Parathyroid adenoma (tissue), 2 donors: ENCODE measurements around the gene SMC2.
A peak's percentile ranks its signal among the peaks of the same experiment; 100 is the strongest.

Experiments used
- H2AFZ ChIP-seq: fragments of 300-600 bp; sonication (generic); one replicate; pipeline ENCODE4 v1.7.0; 2017; ENCODE audit warnings: antibody characterized with exemption, mild to moderate bottlenecking
- H3K27ac ChIP-seq: fragments of 300-600 bp; sonication (generic); one replicate; pipeline ENCODE4 v1.7.0; 2017
- H3K27me3 ChIP-seq: fragments of 300-600 bp; sonication (generic); one replicate; pipeline ENCODE4 v1.7.0; 2017; ENCODE audit warnings: low read length; ENCODE audit not compliant: control insufficient read depth, insufficient read depth
- H3K36me3 ChIP-seq: fragments of 300-600 bp; sonication (generic); one replicate; pipeline ENCODE4 v1.7.0; 2017; ENCODE audit warnings: low read length; ENCODE audit not compliant: control insufficient read depth, insufficient read depth
- H3K4me1 ChIP-seq: fragments of 300-600 bp; sonication (generic); one replicate; pipeline ENCODE4 v1.7.0; 2017; ENCODE audit warnings: control low read depth
- H3K4me2 ChIP-seq: fragments of 300-600 bp; sonication (generic); one replicate; pipeline ENCODE4 v1.7.0; 2017; ENCODE audit warnings: low read length
- H3K4me3 ChIP-seq: fragments of 300-600 bp; sonication (generic); one replicate; pipeline ENCODE4 v1.7.0; 2017; ENCODE audit warnings: low read depth, low read length
- H3K79me2 ChIP-seq: fragments of 300-600 bp; sonication (generic); one replicate; pipeline ENCODE4 v1.7.0; 2017; ENCODE audit warnings: control low read depth
- H3K9ac ChIP-seq: fragments of 300-600 bp; sonication (generic); one replicate; pipeline ENCODE4 v1.7.0; 2017; ENCODE audit warnings: mild to moderate bottlenecking
- H3K9me3 ChIP-seq: fragments of 300-600 bp; sonication (generic); one replicate; pipeline ENCODE4 v1.7.0; 2017; ENCODE audit warnings: low read length; ENCODE audit not compliant: control insufficient read depth
- TF ChIP-seq, protein P1 (sequence below): fragments of 300-600 bp; sonication (generic); IDR thresholded peaks from one replicate; pipeline ENCODE4 v1.7.0; 2017; ENCODE audit warnings: antibody characterized with exemption, mild to moderate bottlenecking
- donor health status: primary hyperparathyroidism.

Gene SMC2

DNA sequence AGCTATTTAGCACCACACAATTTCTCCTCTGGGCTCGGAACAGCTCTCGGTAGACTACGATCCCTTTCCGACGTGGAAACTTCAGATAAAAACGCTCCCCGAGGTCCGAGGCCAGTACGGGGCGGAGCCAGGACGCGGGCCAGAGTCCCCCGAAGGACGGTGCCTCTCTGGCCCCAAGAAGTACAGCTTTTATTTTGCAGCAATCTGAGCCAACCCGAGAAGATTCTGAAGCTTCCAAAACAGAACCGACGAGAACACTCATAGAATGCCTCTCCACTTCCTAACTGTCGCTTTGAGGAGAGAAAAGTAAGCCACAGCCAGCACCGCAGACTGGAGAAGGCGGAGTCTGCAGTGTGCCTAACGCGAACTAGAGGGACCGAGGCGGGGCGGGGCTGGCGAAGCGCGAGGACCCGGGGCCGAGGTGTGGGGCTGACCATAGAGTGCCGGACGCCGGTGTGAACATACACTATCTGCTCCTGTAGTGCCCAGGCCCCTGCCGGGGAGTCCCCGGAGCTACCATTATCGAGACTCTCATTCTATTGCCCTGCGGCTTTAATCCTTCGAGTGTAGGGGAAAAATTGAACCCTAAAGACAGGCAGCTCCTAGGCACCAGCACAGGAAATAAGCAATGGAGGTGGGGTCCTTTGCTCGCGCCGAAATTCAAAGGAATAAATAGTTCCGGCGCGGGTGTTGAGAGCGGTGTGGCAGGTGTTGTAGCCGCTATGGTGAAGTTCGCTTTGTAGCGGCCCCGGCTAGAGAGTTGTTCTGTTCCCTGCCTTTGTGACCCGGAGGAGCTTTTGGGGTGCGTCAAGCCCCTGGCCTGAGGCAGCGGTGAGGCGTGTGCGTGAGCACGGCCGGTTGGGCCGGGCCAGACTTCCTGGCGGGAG, at the start of gene SMC2:
Gene SMC2, plus strand, starts transcription at position 663 of the 887 bp plus-strand sequence. CDS start 1,076 bp downstream, outside the sequence.
- Histone ChIP-seq H3K4me3 (peak within 1 kb of the TSS; percentile 86), H2AFZ (peak within 1 kb of the TSS; percentile 94), H3K9ac (no peak within 1 kb of the TSS), H3K4me2 (peak within 1 kb of the TSS; percentile 95), H3K9me3 (no peaks in the 10 kb centered on the region), H3K27me3 (no peaks in the 10 kb centered on the region), H3K27ac (peak within 1 kb of the TSS; percentile 97), H3K4me1 (no peaks in the 10 kb centered on the region), H3K79me2 (no peaks in the 10 kb centered on the region), H3K36me3 (no peaks in the 10 kb centered on the region)
- TF ChIP-seq, protein P1, sequence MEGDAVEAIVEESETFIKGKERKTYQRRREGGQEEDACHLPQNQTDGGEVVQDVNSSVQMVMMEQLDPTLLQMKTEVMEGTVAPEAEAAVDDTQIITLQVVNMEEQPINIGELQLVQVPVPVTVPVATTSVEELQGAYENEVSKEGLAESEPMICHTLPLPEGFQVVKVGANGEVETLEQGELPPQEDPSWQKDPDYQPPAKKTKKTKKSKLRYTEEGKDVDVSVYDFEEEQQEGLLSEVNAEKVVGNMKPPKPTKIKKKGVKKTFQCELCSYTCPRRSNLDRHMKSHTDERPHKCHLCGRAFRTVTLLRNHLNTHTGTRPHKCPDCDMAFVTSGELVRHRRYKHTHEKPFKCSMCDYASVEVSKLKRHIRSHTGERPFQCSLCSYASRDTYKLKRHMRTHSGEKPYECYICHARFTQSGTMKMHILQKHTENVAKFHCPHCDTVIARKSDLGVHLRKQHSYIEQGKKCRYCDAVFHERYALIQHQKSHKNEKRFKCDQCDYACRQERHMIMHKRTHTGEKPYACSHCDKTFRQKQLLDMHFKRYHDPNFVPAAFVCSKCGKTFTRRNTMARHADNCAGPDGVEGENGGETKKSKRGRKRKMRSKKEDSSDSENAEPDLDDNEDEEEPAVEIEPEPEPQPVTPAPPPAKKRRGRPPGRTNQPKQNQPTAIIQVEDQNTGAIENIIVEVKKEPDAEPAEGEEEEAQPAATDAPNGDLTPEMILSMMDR: no peak

DNA sequence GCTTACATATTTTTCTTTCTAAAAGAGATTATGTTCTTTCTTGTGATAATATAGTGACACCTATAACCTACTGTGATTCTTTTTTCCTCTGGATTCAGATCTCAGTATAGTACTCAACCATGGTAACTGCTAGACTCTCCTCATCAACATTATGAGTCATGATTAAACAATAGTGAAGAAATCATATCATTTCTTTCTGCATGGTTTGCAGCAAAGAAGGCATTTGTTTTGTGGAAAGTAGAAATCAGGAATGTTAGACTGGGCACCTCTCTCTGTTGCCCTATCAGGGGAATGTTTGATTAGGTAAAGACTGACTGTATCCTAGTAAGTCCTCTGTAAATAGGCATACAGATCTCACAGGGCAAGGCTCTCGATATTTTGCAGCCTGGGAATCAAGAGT, 25.6 kb upstream of the SMC2 start:
- TF ChIP-seq, protein P1: no peak
- Histone ChIP-seq H3K36me3 (no peaks in the 10 kb centered on the region), H3K27me3 (no peaks in the 10 kb centered on the region), H3K9ac (no peak overlapping the region), H3K4me3 (no peak overlapping the region), H3K27ac (no peak overlapping the region), H3K79me2 (no peaks in the 10 kb centered on the region), H3K4me1 (no peaks in the 10 kb centered on the region), H2AFZ (no peak overlapping the region), H3K4me2 (no peak overlapping the region), H3K9me3 (no peaks in the 10 kb centered on the region)

DNA sequence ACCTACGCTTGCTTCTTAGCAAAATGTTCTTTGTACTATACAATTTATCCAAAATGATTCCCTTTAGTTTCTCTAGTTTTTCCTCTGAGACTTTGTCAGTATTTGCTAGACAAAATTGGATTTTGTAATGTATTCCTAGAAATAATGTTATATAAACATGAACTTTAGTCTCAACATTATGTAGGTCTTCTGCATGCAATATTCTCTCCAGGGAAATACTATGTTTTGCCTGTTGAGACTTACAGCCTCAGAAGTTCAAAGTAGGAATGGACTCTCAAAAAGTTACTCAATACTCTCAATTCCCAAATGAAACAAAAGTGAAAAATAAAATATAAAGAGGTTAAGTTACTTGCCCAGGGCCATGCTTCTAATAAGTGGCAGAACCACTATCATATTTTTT, 24.8 kb upstream of the SMC2 start:
- Histone ChIP-seq H3K27me3 (no peaks in the 10 kb centered on the region), H2AFZ (no peak overlapping the region), H3K36me3 (no peaks in the 10 kb centered on the region), H3K4me2 (no peak overlapping the region), H3K4me1 (no peaks in the 10 kb centered on the region), H3K27ac (no peak overlapping the region), H3K79me2 (no peaks in the 10 kb centered on the region), H3K9ac (no peak overlapping the region), H3K4me3 (no peak overlapping the region), H3K9me3 (no peaks in the 10 kb centered on the region)
- TF ChIP-seq, protein P1: no peak

DNA sequence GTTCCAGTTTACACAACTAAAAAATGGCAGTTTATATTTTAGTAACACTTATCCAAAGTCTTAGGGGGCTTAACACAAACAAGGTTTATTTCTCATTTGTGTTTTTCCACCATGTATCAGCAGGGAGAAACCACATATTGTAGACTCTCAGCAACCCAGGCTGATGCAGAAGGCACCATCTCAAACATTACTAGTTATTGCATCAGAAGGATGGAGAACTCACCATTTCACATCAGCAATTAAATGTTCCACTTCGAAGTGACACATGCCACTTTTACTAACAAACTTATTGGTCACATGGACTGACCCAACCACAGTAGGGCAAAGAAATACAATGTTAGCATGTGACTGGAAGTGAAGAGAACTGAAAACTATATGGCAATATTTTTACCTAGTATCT, 22.5 kb upstream of the SMC2 start:
- H2AFZ ChIP-seq: no peak overlapping the region
- no peak overlapping the region for H3K27ac ChIP-seq
- no peaks in the 10 kb centered on the region for H3K4me1 ChIP-seq
- H3K4me3 ChIP-seq: no peak overlapping the region
- no peaks in the 10 kb centered on the region for H3K79me2 ChIP-seq
- no peaks in the 10 kb centered on the region for H3K36me3 ChIP-seq
- H3K4me2 ChIP-seq: no peak overlapping the region
- no peaks in the 10 kb centered on the region for H3K27me3 ChIP-seq
- TF ChIP-seq, protein P1: no peak
- H3K9me3 ChIP-seq: no peaks in the 10 kb centered on the region
- no peak overlapping the region for H3K9ac ChIP-seq
